Fibroblast of pulmonary artery (primary cell): ENCODE results near the gene STX18.

Experiments used
- DNase-seq: peaks from one replicate; pipeline ENCODE4 v3.0.0-alpha.2; 2010; ENCODE audit warnings: low read depth
- H3K4me3 ChIP-seq: replicated peaks from 2 replicates; pipeline ENCODE4 v1.5.1; 2011; ENCODE audit warnings: low read depth, mild to moderate bottlenecking, control low read depth, low read length, moderate library complexity
- TF ChIP-seq, protein P1 (sequence below): IDR thresholded peaks from 2 replicates; pipeline ENCODE4 v1.5.1; 2011; ENCODE audit warnings: mild to moderate bottlenecking, control low read depth, low read length, inconsistent platforms; ENCODE audit errors: missing control alignments

The STX18 gene

DNA sequence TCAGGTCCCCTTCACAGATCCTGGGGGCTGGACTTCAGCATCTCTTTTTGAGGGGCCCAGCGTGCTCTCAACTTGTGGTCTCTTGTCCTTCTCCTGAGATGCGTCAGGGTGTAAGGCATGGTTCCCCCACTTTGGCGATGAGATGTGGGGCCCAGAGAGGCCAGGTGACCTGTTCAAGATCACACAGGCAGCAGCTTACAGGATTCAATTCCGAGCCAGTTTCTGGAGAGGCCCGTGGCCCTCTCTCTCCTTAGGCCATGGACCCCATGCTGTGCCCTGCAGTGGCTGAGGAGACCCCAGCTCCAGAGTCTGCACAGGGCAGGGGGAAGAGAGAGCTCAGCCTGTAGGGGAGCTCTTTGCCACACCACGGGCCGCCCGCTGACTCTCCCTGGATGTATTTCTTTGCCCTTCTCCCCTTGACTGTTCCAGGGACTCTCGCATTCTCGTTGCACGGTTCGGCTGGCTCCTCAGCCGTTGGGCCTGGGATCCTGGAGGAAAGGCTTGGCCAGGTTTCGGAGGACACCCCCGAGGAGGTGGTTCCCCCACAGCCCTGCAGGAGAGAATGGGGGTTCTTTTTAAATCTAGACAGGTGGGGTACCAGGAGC lies 136.4 kb downstream of the STX18 start:
- H3K4me3 ChIP-seq: no peak overlapping the region
- TF ChIP-seq, protein P1, sequence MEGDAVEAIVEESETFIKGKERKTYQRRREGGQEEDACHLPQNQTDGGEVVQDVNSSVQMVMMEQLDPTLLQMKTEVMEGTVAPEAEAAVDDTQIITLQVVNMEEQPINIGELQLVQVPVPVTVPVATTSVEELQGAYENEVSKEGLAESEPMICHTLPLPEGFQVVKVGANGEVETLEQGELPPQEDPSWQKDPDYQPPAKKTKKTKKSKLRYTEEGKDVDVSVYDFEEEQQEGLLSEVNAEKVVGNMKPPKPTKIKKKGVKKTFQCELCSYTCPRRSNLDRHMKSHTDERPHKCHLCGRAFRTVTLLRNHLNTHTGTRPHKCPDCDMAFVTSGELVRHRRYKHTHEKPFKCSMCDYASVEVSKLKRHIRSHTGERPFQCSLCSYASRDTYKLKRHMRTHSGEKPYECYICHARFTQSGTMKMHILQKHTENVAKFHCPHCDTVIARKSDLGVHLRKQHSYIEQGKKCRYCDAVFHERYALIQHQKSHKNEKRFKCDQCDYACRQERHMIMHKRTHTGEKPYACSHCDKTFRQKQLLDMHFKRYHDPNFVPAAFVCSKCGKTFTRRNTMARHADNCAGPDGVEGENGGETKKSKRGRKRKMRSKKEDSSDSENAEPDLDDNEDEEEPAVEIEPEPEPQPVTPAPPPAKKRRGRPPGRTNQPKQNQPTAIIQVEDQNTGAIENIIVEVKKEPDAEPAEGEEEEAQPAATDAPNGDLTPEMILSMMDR: no peak
- DNase-seq: no peak

DNA sequence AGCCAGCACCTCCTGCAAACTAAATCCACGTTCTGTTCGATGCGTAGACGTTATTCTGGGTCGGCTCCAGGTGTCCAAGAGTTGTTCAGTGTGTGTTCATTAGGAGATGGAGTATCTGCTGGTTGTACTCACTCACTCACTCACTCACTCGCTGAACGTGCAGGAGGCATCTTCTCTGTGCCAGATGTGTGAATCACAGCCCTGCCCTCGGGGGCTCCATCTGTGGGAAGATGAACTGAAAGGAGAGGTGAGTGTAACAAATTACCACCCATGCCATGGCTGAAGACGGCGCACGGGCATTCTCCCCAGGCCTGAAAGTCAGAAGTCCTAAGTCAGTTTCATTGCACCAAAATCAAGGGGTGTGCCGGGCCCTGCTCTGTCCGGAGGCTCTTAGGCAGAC lies 138.9 kb downstream of the STX18 start:
- H3K4me3 ChIP-seq: no peak overlapping the region
- TF ChIP-seq, protein P1: no peak
- no peak for DNase-seq

DNA sequence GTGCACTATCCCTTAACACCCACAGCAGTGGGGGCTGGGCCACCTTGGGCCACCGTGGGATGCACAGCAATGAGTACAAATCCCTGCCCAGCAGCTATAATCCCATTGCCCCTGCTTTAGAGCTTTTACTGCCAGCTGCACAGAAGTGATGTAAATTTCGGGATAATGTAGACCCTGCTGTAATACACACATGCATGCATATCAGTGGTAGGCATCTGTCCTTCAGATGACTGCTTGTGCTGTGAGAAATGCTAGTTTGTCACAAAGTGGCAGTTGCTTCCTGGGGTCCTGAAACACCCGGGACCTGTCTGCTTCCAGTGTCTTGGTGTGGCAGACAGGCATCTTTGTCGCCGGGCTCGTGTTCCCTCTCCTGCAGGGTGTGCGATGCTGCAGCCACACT lies 140.8 kb downstream of the STX18 start:
- H3K4me3 ChIP-seq: no peak overlapping the region
- TF ChIP-seq, protein P1: no peak
- DNase-seq: no peak

DNA sequence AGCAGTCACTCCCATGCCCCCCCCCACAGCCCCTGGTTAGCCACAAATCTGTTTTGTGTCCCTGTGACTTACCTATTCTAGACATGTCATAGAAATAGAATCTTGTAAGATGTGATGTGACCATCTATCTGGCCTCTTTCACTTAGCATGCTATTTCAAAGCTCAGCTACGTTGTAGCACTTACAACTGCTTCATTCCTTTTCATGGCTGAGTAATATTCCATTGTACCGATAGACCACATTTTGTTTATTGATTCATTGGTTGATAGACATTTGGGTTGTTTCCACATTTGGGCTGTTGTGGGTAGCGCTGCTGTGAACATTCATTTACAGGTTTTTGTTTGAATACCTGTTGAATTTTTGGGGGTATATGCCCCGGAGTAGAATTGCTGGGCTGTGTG lies 143.4 kb downstream of the STX18 start:
- H3K4me3 ChIP-seq: no peak overlapping the region
- TF ChIP-seq, protein P1: no peak
- no peak for DNase-seq

DNA sequence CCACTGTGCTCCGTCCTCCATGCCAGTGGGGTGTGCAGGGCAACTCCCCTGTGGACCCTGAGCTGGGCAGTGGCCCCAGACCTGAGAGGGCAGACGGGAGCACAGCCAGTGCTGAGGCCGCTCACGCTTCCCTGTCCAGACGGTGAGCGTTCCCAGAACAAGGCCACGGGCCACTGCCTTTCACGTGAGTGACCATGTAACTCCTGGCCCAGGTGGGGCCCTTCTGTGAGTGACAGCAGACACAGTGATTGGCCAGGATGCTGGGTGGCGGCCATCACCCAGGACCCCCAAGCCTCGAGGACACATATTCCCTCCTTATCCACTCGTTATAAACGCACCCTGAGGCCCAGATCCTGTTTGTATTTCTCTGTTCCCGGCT lies 144.4 kb downstream of the STX18 start:
- DNase-seq: no peak
- TF ChIP-seq, protein P1: no peak
- H3K4me3 ChIP-seq: no peak overlapping the region

DNA sequence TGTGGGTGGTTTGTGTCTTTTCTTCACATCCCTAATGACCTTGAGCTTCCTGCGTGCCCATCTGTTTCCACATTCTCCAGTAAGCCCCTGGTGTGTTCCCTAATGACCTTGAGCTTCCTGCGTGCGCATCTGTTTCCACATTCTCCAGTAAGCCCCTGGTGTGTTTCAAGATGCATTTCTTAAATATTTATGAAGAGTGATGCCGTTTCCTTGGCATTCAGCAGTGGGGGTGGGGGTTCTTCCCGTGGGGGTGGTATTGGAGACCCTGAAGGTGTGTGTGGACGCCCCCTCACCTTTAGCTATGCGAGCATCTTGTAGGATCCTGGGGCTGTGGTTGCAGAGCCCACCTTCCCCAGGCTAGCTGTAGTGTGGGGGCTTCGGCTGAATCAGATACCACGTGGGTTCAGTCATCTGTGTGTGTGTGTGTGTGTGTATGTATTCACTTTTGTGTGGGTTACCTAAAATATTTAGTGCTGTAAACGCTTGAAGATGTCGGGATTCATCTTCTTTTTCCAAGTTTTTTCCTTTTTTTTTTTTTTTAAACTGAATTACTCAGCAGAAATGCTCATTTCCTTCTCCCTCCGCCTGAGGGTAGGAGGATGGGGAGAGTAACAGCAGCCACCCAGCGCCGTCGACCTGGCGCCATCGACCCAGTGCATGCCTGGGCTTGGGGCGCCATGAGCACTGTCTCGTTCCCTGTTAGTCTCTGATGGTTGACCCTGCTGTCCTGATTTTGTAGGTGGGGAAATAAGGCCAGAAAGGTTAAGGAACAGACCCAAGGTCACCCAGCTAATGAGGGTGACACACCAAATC lies 145.0 kb downstream of the STX18 start:
- TF ChIP-seq, protein P1: no peak
- H3K4me3 ChIP-seq: no peak overlapping the region
- no peak for DNase-seq
